Measurements from ENCODE around the gene GSTP1.
"Not testable (repeated sequence)": the region's sequence is repeated elsewhere in the genome, so short reads cannot be mapped to it uniquely, and the experiment has no call there.

The GSTP1 gene

DNA sequence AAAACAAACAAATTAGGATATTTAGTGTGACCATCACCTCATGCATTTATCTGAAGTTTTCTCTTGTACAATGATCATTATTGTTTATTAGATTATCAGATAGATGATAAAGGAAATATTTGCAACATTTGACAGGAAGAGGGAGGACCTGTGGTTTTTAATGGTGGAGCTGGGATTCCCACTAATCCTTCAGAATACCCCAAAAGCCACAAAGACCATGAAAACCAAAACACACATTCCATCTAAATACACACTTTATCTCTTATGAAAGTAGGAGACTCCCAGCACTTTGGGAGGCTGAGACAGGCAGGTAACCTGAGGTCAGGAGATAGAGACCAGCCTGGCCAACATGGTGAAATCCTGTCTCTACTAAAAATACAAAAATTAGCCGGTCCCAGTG lies 15.5 kb downstream of the GSTP1 start:
- Histone ChIP-seq H3K36me3 (ENCODE audit: insufficient read depth, low read length) (no peaks in the 10 kb centered on the region), H3K9ac (ENCODE audit: insufficient read length) (no peak overlapping the region), H3K27ac (no peak overlapping the region), H3K4me3 (no peak overlapping the region), H3K9me3 (ENCODE audit: low read depth, low read length) (no peaks in the 10 kb centered on the region)
- DNase-seq (ENCODE audit: low read depth, low spot score): no peak
- TF ChIP-seq FOXP2 (optimal IDR thresholded peaks at IDR 0.05; ENCODE audit: control extremely low read depth, extremely low read length, insufficient read depth) (no peak), EZH2 (IDR thresholded peaks at IDR 0.05) (no peak), POLR2AphosphoS5 (IDR thresholded peaks at IDR 0.05; ENCODE audit: borderline replicate concordance, low read depth, low read length) (no peak)

DNA sequence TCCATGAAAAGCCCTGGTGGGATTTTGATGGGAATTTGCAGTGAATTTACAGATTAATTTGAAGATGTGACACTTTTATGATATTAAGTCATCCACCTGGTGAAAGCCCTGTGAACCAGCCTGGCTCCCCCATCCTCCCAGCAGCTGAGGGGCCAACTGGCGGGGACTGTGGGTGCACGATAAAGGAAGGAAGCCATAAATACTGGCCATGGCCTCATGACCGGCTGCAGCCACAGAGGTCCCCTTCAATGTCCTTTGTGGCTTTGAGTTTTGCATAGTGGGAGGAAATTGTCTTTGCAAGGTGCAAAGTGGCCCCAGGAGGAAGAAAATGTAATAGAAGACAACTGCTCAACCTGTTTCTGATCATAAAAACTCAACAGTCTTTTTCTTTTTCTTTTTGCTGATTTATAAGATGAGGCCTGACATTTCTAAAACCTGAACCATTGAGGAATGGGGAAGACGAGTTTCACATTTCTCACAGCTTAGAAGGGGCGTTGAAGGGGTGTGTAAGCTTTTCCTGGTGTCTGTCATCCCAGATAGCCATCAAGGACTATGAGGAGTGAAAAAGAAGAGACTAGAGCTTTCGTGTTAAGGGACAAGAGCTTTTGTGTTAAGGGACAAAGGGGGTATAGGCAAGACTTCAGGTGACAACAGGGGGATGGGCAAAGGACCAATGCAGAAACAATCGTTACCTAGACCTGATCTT lies 16.9 kb downstream of the GSTP1 start:
- DNase-seq (ENCODE audit: low read depth, low spot score): no peak
- no peaks in the 10 kb centered on the region for H3K9me3 ChIP-seq (ENCODE audit: low read depth, low read length)
- H3K4me3 ChIP-seq: no peak overlapping the region
- no peak overlapping the region for H3K9ac ChIP-seq (ENCODE audit: insufficient read length)
- H3K36me3 ChIP-seq (ENCODE audit: insufficient read depth, low read length): no peaks in the 10 kb centered on the region
- TF ChIP-seq POLR2AphosphoS5 (IDR thresholded peaks at IDR 0.05; ENCODE audit: borderline replicate concordance, low read depth, low read length): no peak
- no peak for TF ChIP-seq EZH2 (IDR thresholded peaks at IDR 0.05)
- TF ChIP-seq FOXP2 (optimal IDR thresholded peaks at IDR 0.05; ENCODE audit: control extremely low read depth, extremely low read length, insufficient read depth): no peak
- no peak overlapping the region for H3K27ac ChIP-seq

DNA sequence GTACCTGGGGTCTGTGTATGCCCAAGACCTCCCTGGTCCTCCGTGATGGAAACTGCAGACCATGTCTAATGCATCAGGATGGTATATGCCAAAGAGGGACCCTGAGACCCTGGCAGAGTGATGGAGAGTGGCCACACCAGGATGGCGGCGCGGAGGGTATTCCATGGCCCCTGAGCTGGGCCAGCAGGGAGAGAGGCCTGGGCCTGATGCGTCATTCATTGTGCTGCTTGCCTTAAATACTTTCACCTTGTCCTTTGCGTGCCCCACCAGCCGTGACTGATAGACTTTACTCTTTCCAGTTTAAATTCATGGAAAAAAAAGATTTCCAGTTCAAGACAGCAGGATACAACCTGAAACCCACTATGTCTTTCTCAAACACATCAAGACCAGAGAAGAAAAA lies 17.5 kb downstream of the GSTP1 start:
- H3K4me3 ChIP-seq: no peak overlapping the region
- H3K27ac ChIP-seq: no peak overlapping the region
- no peaks in the 10 kb centered on the region for H3K9me3 ChIP-seq (ENCODE audit: low read depth, low read length)
- H3K9ac ChIP-seq (ENCODE audit: insufficient read length): no peak overlapping the region
- H3K36me3 ChIP-seq (ENCODE audit: insufficient read depth, low read length): no peaks in the 10 kb centered on the region
- TF ChIP-seq POLR2AphosphoS5 (IDR thresholded peaks at IDR 0.05; ENCODE audit: borderline replicate concordance, low read depth, low read length): no peak
- no peak for TF ChIP-seq FOXP2 (optimal IDR thresholded peaks at IDR 0.05; ENCODE audit: control extremely low read depth, extremely low read length, insufficient read depth)
- TF ChIP-seq EZH2 (IDR thresholded peaks at IDR 0.05): no peak
- DNase-seq (ENCODE audit: low read depth, low spot score): no peak

GRCh38 chr11:67604119-67604518 lies 20.5 kb downstream of the GSTP1 start:
- DNase-seq (ENCODE audit: low read depth, low spot score); H3K36me3 ChIP-seq (ENCODE audit: insufficient read depth, low read length); H3K4me3 ChIP-seq; H3K9me3 ChIP-seq (ENCODE audit: low read depth, low read length); H3K27ac ChIP-seq; H3K9ac ChIP-seq (ENCODE audit: insufficient read length): not testable (repeated sequence)

DNA sequence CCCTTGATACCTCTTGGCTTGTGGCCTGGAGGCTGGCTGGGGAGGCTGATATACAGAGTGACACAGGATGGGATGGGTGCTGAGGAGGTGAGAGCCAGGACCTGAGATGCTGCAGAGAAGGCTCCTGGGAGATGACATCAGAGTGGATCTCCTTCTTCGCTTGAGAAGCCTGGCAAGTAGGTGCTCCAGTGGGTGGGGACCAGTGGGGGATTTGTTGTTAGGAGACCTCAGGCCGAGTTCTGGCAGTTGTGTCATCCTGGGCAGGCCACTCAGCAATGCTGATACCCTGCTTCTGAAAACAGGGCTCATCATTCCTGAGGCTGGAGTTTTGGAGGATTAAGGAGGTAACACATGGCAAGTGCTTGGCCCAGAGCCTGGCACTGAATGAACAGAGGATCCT lies 21.2 kb downstream of the GSTP1 start:
- no peak for DNase-seq (ENCODE audit: low read depth, low spot score)
- no peak for TF ChIP-seq POLR2AphosphoS5 (IDR thresholded peaks at IDR 0.05; ENCODE audit: borderline replicate concordance, low read depth, low read length)
- TF ChIP-seq EZH2 (IDR thresholded peaks at IDR 0.05): no peak
- no peak for TF ChIP-seq FOXP2 (optimal IDR thresholded peaks at IDR 0.05; ENCODE audit: control extremely low read depth, extremely low read length, insufficient read depth)
- H3K36me3 ChIP-seq (ENCODE audit: insufficient read depth, low read length): peaks cover 13% of the 10 kb centered on the region; the same call in 1 of the 2 replicates

DNA sequence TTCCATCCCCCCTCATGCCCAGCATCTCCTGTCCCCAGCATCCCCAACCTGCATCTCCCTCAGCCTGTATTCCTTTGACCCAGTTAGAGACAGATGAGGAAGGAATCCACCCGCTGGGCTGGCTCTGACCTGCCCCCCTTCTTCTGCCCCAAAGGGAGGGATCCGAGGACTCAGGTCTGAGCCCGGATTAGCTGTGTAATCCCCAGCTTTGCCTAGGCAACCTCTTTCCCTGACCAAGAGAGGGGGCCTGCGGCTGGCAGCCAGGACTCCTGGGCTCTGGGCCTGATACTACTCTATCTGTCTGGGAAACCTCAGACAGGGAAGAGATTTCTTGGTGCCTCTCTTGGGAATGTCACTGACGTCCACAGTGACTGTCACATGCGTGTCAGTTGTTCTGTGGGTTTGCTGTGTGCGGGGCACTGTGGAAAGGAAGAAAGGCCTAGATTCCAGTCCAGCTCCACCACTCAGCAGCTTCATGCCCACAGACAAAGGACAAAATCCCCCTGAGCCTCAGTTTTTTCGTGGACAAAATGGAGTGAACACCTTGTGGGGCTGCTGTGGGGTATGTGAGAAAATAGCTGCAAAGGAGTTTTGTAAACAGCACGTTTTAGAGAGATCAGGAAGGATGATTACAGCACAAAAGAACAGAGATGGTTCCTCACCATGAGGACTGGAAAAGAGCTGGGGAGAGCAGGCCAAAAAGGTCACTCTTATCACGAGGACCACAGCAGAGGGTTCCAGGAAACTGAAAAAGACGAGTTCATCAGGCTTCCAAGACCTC lies 21.8 kb downstream of the GSTP1 start:
- Histone ChIP-seq H3K27ac (no peak overlapping the region), H3K9me3 (ENCODE audit: low read depth, low read length) (no peaks in the 10 kb centered on the region), H3K4me3 (no peak overlapping the region), H3K9ac (ENCODE audit: insufficient read length) (no peak overlapping the region), H3K36me3 (ENCODE audit: insufficient read depth, low read length) (peaks cover 16% of the 10 kb centered on the region; the same call in 1 of the 2 replicates)
- TF ChIP-seq POLR2AphosphoS5 (IDR thresholded peaks at IDR 0.05; ENCODE audit: borderline replicate concordance, low read depth, low read length): no peak
- TF ChIP-seq FOXP2 (optimal IDR thresholded peaks at IDR 0.05; ENCODE audit: control extremely low read depth, extremely low read length, insufficient read depth): no peak
- TF ChIP-seq EZH2 (IDR thresholded peaks at IDR 0.05): no peak
- no peak for DNase-seq (ENCODE audit: low read depth, low spot score)

More for the DNA sequence above, 21.2 kb downstream of the GSTP1 start:
- H3K9me3 ChIP-seq (ENCODE audit: low read depth, low read length): no peaks in the 10 kb centered on the region
- H3K9ac ChIP-seq (ENCODE audit: insufficient read length): no peak overlapping the region
- no peak overlapping the region for H3K4me3 ChIP-seq
- H3K27ac ChIP-seq: no peak overlapping the region

DNA sequence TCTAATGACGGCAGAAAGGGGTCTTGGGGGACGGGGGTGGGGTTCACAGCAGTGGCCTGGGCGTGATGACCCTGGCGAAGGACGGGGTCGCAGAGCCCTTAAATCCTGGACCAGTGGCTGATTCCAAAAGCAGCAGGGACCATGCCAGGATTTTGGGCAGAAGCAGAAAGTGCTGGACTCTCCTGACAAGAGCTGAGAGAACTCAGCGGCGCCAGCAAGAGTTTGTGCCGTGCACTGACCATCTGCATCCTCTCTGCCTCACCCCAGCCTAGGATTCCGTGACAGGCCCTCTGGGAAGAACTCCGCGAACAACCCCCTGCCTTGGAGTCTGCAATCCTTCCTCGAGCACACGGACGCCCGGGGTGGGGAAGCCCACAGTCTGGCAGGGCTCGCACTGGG lies 22.5 kb downstream of the GSTP1 start:
- TF ChIP-seq EZH2 (IDR thresholded peaks at IDR 0.05) (no peak), POLR2AphosphoS5 (IDR thresholded peaks at IDR 0.05; ENCODE audit: borderline replicate concordance, low read depth, low read length) (no peak), FOXP2 (optimal IDR thresholded peaks at IDR 0.05; ENCODE audit: control extremely low read depth, extremely low read length, insufficient read depth) (no peak)
- no peak overlapping the region for H3K9ac ChIP-seq (ENCODE audit: insufficient read length)

GRCh38 chr11:67606492-67607295 lies 23.1 kb downstream of the GSTP1 start, which contains the start of gene NDUFV1:
TSS of gene NDUFV1 (plus strand) at chr11:67606936. CDS start at chr11:67607005, 69 bp downstream.
- Histone ChIP-seq H3K9ac (ENCODE audit: insufficient read length) (peak within 1 kb of the TSS; percentile 89), H3K36me3 (ENCODE audit: insufficient read depth, low read length) (peaks cover 29% of the 10 kb centered on the region; the same call in 1 of the 2 replicates), H3K9me3 (ENCODE audit: low read depth, low read length) (no peaks in the 10 kb centered on the region), H3K4me3 (peak within 1 kb of the TSS; percentile 93), H3K27ac (no peak within 1 kb of the TSS)
- no peak for DNase-seq (ENCODE audit: low read depth, low spot score)
- TF ChIP-seq EZH2 (IDR thresholded peaks at IDR 0.05) (no peak), POLR2AphosphoS5 (IDR thresholded peaks at IDR 0.05; ENCODE audit: borderline replicate concordance, low read depth, low read length) (peak; percentile 86), FOXP2 (optimal IDR thresholded peaks at IDR 0.05; ENCODE audit: control extremely low read depth, extremely low read length, insufficient read depth) (peak; percentile 76)

More for the DNA sequence above, 22.5 kb downstream of the GSTP1 start:
- Histone ChIP-seq H3K27ac (no peak overlapping the region), H3K9me3 (ENCODE audit: low read depth, low read length) (no peaks in the 10 kb centered on the region), H3K36me3 (ENCODE audit: insufficient read depth, low read length) (peaks cover 23% of the 10 kb centered on the region; the same call in 1 of the 2 replicates), H3K4me3 (peak overlapping the region; percentile 93)
- no peak for DNase-seq (ENCODE audit: low read depth, low spot score)
